K562 (cell line): ENCODE results near the gene MEF2D. TPM values are rescaled to one million over a fixed set of nuclear protein-coding genes. Genes with fewer than 3 reads are reported as not detected.
A peak's percentile ranks its signal among the peaks of the same experiment; 100 is the strongest.

Experiments
- CSDE1 ChIP-seq, 2 experiments: fragments of 450-650 bp; IDR thresholded peaks; 2 replicates each; pipeline ENCODE4 v1.6.1; 2016; ENCODE audit warnings: mild to moderate bottlenecking in 1 of 2
- ERF ChIP-seq: fragments of 450-650 bp; formaldehyde crosslinking; IDR thresholded peaks from 2 replicates; pipeline ENCODE4 v1.4.0; 2020; ENCODE audit warnings: mild to moderate bottlenecking, mixed read lengths
- ETV5 ChIP-seq: sonication (generic); formaldehyde crosslinking; IDR thresholded peaks from 2 replicates; pipeline ENCODE4 v1.4.0; 2020; ENCODE audit warnings: low read depth, mild to moderate bottlenecking, missing genetic modification reagents
- ETV6 ChIP-seq, 3 experiments: fragments of 150-350 bp in 1 of 3; sonication (generic) in 1 of 3; formaldehyde crosslinking in 1 of 3; IDR thresholded peaks; 2 replicates each; pipeline versions ENCODE4 v1.6.1 to v1.8.0; 2014 to 2022; ENCODE audit warnings: borderline replicate concordance in 2 of 3, low read depth in 2 of 3, antibody characterized with exemption in 1 of 3, low read length in 1 of 3, mild to moderate bottlenecking in 1 of 3, missing genetic modification reagents in 1 of 3
- FOSL1 ChIP-seq: fragments of 200-800 bp; sonication (Bioruptor generic); conservative IDR thresholded peaks from 2 replicates; pipeline ENCODE4 v1.6.1; 2016; ENCODE audit warnings: missing genetic modification characterization, missing compliant biosample characterization
- FOXK2 ChIP-seq, 2 experiments: fragments of 450-650 bp; IDR thresholded peaks in 1 of 2; conservative IDR thresholded peaks in 1 of 2; 2 replicates each; pipeline ENCODE4 v1.6.1; 2016; ENCODE audit warnings: low read depth in 2 of 2, mild to moderate bottlenecking in 1 of 2
- RAD51 ChIP-seq: fragments of 450-650 bp; IDR thresholded peaks from 2 replicates; pipeline ENCODE4 v1.7.1; 2016; ENCODE audit warnings: low read depth, mild to moderate bottlenecking, borderline replicate concordance
- ZNF143 ChIP-seq: sonication (generic); formaldehyde crosslinking; IDR thresholded peaks from 2 replicates; pipeline ENCODE4 v1.9.0; 2022; ENCODE audit warnings: mild to moderate bottlenecking, missing genetic modification reagents
- ZNF347 ChIP-seq: fragments of 450-650 bp; formaldehyde crosslinking; IDR thresholded peaks from 2 replicates; pipeline ENCODE4 v1.4.0; 2020; ENCODE audit warnings: low read depth, mild to moderate bottlenecking, moderate library complexity
- ZNF707 ChIP-seq: fragments of 250-450 bp; sonication (Bioruptor Pico); conservative IDR thresholded peaks from 2 replicates; pipeline ENCODE4 v1.8.0; 2022; ENCODE audit warnings: inconsistent platforms, mild to moderate bottlenecking, moderate library complexity
- polyA plus RNA-seq, 8 experiments: library from polyadenylated mRNA; depleted of rRNA in 4 of 8; stranded (reverse) in 5 of 8; unstranded in 3 of 8; fragments of >200 nt; fragmentation: Nextera tagmentation in 2 of 8; fragmentation: Illumina TruSeq in 1 of 8; extraction: Ambion mirVana in 2 of 8; extraction: Trizol in 1 of 8; gene quantifications; 2 replicates each; pipeline versions ENCODE4 v1.2.1 to v1.2.3, GENCODE V29; 2011 to 2014; ENCODE audit warnings: inconsistent platforms in 1 of 8, missing spikeins in 1 of 8
- total RNA-seq, 7 experiments: library from RNA; depleted of rRNA in 6 of 7; stranded (reverse); fragments of >200 nt in 6 of 7; fragmentation: Illumina TruSeq in 2 of 7; extraction: Trizol in 2 of 7; gene quantifications; 2 replicates each; pipeline versions ENCODE4 v1.2.1 to v1.2.3, GENCODE V29; 2011 to 2021; ENCODE audit warnings: low replicate concordance in 1 of 7
- TF ChIP-seq, protein P1 (sequence below): fragments of 200-800 bp; sonication (Bioruptor generic); IDR thresholded peaks from 2 replicates; pipeline ENCODE4 v1.6.1; 2017; ENCODE audit warnings: missing genetic modification characterization, missing compliant biosample characterization
- TF ChIP-seq, protein P2 (sequence below), 2 experiments: fragments of 200-800 bp in 1 of 2; sonication (Bioruptor generic) in 1 of 2; sonication (generic) in 1 of 2; formaldehyde crosslinking in 1 of 2; IDR thresholded peaks in 1 of 2; conservative IDR thresholded peaks in 1 of 2; 2 replicates each; pipeline versions ENCODE4 v1.5.0 to v1.6.1; 2016 to 2020; ENCODE audit warnings: missing compliant biosample characterization in 1 of 2, missing genetic modification characterization in 1 of 2, missing genetic modification reagents in 1 of 2
- TF ChIP-seq, protein P3 (sequence below), 2 experiments: fragments of 450-650 bp in 1 of 2; sonication (generic) in 1 of 2; formaldehyde crosslinking in 1 of 2; IDR thresholded peaks in 1 of 2; conservative IDR thresholded peaks in 1 of 2; 2 replicates each; pipeline versions ENCODE4 v1.6.1 to v1.8.1; 2016 to 2023; ENCODE audit warnings: mild to moderate bottlenecking in 2 of 2, moderate library complexity in 2 of 2, inconsistent platforms in 1 of 2, missing genetic modification reagents in 1 of 2

The MEF2D gene
- total and polyA plus RNA-seq, 9 of the 15 experiments (the other 6 are each of a cell fraction or from before 2014, with no cell fraction given): 0.10 to 19.5 (median 2.6) TPM

GRCh38 chr1:156502894-156503697 is 2.5 kb upstream of the MEF2D start (continued):
- TF ChIP-seq FOSL1 (tag): peak; percentile 71
- TF ChIP-seq RAD51: no peak
- TF ChIP-seq ZNF347 (CRISPR knock-in tag): no peak
- no peak for TF ChIP-seq ZNF143 (CRISPR knock-in tag)
- TF ChIP-seq, protein P1, sequence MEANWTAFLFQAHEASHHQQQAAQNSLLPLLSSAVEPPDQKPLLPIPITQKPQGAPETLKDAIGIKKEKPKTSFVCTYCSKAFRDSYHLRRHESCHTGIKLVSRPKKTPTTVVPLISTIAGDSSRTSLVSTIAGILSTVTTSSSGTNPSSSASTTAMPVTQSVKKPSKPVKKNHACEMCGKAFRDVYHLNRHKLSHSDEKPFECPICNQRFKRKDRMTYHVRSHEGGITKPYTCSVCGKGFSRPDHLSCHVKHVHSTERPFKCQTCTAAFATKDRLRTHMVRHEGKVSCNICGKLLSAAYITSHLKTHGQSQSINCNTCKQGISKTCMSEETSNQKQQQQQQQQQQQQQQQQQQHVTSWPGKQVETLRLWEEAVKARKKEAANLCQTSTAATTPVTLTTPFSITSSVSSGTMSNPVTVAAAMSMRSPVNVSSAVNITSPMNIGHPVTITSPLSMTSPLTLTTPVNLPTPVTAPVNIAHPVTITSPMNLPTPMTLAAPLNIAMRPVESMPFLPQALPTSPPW (CRISPR knock-in tag): peak; percentile 64
- 0 out of 2 replicates have a peak, but pooled peaks have one; percentile 26 for TF ChIP-seq ETV5 (CRISPR knock-in tag)
- 0 out of 2 replicates have a peak, but pooled peaks have one; percentile 19 for TF ChIP-seq ERF (CRISPR knock-in tag)
- TF ChIP-seq, protein P2, sequence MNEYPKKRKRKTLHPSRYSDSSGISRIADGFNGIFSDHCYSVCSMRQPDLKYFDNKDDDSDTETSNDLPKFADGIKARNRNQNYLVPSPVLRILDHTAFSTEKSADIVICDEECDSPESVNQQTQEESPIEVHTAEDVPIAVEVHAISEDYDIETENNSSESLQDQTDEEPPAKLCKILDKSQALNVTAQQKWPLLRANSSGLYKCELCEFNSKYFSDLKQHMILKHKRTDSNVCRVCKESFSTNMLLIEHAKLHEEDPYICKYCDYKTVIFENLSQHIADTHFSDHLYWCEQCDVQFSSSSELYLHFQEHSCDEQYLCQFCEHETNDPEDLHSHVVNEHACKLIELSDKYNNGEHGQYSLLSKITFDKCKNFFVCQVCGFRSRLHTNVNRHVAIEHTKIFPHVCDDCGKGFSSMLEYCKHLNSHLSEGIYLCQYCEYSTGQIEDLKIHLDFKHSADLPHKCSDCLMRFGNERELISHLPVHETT (CRISPR knock-in tag; conservative IDR thresholded peaks at IDR 0.05 in 1 of 2, IDR thresholded peaks at IDR 0.05 in 1 of 2): peak in 1 of 2 experiments; percentile 61; a peak in 1 of 4 replicates
- peak in 1 of 2 experiments; percentile 49; a peak in 2 of 4 replicates for TF ChIP-seq FOXK2 (conservative IDR thresholded peaks at IDR 0.05 in 1 of 2, IDR thresholded peaks at IDR 0.05 in 1 of 2; ENCODE audit: low read depth in 2 of 2)
- TF ChIP-seq, protein P3, sequence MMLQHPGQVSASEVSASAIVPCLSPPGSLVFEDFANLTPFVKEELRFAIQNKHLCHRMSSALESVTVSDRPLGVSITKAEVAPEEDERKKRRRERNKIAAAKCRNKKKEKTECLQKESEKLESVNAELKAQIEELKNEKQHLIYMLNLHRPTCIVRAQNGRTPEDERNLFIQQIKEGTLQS (IDR thresholded peaks at IDR 0.05): peak; percentile 54; the same call in 1 of the 2 replicates
- TF ChIP-seq, protein P3 (CRISPR knock-in tag; conservative IDR thresholded peaks at IDR 0.05): no peak
- TF ChIP-seq ZNF707 (CRISPR knock-in tag): no peak
- no peak for TF ChIP-seq CSDE1 (IDR thresholded peaks at IDR 0.05)
- no peak for TF ChIP-seq ETV6 (IDR thresholded peaks at IDR 0.05; ENCODE audit: borderline replicate concordance in 1 of 2, low read depth in 2 of 2, low read length in 1 of 2)
- no peak for TF ChIP-seq ETV6 (CRISPR knock-in tag; IDR thresholded peaks at IDR 0.05; ENCODE audit: borderline replicate concordance)
